H4 (cell line): ENCODE results near the gene FUBP3. TPM values are rescaled to one million over a fixed set of nuclear protein-coding genes. Genes with fewer than 3 reads are reported as not detected.

Experiments
- DNase-seq: peaks from one replicate; pipeline ENCODE4 v3.0.0-alpha.2; 2015; ENCODE audit warnings: low spot score
- total RNA-seq: library from RNA; depleted of rRNA; stranded (reverse); fragments of >200 nt; shearing (Covaris generic); gene quantifications from 2 replicates; pipeline ENCODE4 v1.2.3, GENCODE V29; 2014; rRNA removed

The FUBP3 gene
- 30.7 and 36.0 TPM in 2 replicates for total RNA-seq

DNA sequence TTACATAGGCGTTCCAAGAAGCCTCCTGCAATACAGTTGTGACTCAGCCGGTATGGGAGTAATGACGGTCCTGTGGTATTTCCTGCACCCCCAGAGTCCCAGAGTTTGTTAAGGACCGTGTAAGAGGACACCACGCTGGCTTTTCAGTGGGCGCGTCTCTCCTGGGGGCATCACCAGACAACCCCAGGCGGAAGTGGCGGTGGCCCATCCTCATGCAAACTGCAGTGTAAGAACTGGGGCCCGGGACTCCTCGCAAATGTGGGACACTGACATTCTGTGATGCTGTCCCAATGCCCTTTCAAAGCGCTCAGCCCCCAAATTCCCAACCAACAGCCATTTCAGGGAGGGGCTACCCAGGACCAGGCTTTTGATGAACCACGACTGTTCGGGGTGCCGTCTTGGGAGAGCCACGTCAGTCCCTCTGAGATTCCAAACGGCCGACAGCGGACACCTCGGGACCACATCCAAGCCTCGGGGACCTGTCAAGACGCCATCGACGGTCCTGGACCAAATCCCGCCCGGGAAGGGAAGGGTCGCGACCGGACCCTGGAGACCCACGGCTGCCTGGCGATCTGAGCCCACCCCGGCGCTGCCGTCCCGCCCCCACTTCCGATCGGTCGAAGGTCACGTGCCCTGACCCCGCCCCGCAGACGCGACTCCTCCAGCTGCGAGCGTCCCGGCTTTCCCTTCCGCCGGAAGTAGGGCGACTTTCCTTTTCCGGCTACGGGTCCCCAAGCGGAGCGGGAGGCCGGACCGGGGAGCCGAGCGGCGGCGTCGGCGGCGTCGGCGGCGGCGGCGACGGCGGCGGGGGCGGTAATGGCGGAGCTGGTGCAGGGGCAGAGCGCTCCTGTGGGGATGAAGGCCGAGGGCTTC, at the start of gene FUBP3:
FUBP3 (plus strand) TSS at position 713 of the 873 bp plus-strand sequence; CDS start at position 817, 104 bp downstream.
- DNase-seq = peak; percentile 89

- DNase-seq = no peak
These were observed 48.4 kb upstream of the FUBP3 start for GRCh38 chr9:130530938-130531337.

DNA sequence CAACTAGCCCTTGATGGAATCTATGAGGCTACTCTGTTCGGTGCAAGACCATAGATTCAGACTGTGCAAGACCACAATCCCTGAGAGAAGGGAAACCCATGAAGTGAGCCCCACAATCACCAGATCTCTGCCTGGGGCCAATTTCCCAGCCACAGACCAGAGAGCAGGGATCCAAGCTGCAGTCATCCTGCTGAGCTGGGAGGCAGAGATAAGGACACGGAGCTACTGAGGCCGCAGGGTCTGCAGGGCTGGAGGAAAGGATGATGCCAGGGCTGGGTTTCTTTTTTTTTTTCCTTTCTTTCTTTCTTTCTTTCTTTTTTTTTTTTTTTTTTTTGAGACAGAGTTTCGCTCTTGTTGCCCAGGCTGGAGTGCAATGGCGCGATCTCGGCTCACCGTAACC, 47.7 kb upstream of the FUBP3 start:
- no peak for DNase-seq

DNA sequence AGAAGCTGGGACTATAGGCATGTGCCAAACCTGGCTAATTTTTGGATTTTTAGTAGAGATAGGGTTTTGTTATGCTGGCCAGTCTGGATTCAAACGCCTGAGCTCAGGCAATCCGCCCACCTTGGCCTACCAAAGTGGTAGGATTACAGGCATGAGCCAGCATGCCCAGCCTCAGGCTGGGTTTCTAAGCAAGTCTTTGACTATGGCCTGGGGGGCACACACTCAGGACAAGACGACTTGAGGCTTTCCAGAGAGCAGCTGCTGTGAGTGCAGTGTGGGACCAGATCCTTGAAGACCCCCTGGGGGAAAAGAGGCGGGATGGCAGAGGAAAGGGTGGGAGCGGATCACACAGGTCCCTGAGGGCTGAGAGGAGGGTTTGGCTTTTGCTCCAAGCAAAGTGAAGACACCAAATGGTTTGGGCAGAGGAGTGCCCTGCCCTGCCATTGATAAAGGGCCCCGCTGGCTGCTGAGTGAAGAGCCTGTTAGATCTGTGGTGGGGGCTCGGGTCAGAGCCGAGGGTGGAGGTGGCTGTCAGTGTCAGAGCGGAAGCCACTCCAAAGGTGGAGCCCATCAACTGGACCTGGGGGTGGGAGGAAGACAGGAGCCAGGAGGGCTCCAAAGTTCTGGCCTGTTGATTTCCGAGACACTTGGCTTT, 46.8 kb upstream of the FUBP3 start:
- no peak for DNase-seq

DNA sequence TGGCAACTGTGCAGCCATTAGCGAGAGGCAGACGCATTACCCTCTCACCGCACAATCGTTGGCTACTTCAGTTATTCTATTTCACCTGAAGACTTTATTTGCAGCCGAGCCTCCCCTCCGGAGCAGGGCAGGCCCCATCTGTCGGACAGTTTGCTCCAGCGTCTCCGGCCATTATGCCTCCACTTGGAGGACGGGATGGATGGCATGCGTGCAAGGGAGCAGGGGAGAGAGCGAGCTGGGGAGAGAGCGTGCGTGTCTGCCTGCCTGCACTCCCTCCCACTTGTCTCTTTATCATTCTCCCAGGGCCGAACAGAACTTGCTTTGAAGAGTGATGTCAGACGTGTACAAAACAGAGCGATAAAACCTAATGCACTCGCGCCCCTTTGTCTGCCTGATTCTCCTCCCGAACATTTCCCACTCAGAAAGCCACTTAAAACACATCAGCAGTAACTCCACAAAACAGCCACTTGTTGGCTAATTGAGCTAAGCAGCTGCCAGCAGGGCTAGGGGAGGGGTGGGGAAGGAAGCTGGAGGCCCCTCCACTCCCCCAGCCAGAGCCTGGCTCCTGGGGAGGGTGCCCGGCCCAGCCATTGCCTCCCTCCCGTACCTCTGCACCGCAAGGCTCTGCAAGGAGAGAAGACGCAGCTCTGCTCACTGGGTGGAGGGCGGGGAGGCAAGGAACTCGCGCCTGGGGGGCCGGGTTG, 43.4 kb upstream of the FUBP3 start:
- DNase-seq = no peak

- DNase-seq = no peak
These were observed 42.7 kb upstream of the FUBP3 start for GRCh38 chr9:130536701-130537107.

GRCh38 chr9:130537346-130538050, 41.9 kb upstream of the FUBP3 start:
- no peak for DNase-seq

- DNase-seq = peak; percentile 46
These were observed 39.8 kb upstream of the FUBP3 start for GRCh38 chr9:130539420-130540223.

DNA sequence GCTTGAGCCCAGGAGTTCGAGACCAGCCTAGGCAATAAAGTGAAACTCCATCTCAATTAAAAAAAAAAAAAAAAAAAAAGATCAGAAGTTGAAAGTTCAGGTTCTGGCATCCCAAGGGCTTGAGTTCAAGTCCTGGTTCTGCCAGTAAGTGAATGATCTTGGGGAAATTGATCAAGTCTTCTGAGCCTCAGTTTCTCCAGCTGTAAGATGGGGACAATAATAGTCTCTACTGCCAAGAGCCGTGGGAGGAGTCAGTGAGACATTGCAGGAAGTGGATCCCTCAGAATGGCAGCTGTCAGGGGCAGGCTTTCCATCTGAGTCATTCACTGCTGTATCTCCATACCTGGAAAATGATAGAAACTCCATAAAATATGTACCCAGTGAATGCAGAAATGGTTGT, 37.8 kb upstream of the FUBP3 start:
- DNase-seq = no peak

DNA sequence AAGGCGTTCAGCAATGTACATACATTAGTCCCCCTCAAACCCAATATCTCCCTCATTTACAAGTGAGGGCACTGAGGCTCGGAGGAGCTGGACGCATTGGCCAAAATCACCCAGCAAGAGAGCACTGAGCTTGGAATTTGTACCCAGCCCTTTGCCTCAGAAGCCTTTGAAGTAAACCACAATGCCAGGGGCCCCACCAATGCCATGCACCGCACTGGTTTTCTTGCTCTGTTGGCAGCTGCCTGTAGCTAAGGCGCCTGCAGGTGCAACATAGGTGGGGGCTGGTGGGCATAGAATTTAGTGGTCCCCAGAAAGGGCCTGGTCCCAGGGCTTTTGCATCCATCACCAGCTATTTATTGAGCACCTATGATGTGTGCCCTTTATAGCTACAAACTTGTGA, 37.3 kb upstream of the FUBP3 start:
- DNase-seq = no peak

DNA sequence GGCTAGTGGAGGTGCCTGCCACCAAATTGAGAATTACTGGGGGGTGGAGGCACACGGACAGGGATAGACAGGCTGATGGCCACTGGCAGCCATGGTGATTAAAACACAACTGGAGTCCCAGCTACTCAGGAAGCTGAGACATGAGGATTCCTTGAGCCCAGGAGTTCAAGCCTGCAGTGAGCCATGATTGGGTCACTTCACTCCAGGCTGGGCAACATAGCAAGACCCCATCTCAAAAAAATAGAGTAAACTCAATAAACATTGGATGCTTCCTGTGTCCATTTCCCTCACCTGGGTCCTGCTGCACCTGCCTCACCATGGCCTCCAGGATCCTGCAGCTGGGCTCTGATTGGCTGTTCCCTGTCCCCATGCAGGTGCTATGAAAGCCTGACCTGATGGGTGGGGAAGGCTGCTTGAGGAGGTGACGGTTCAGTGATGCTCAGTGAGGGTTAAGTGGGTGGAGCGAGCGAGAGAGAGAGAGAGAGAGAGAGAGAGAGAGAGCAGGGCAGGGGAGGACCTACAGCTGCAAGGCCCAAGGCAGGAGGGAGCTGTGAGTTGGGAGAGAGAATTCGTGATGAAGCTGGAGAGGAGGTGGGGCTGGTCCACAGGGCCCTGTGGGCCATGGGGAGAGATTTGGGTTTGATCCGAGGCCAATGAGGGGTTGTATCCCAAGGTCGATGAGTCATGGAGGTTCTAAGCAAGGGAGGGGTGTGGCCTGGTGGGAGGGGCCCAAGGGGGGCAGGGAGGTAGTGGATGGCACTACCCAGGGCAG, 36.7 kb upstream of the FUBP3 start:
- peak; percentile 25 for DNase-seq

DNA sequence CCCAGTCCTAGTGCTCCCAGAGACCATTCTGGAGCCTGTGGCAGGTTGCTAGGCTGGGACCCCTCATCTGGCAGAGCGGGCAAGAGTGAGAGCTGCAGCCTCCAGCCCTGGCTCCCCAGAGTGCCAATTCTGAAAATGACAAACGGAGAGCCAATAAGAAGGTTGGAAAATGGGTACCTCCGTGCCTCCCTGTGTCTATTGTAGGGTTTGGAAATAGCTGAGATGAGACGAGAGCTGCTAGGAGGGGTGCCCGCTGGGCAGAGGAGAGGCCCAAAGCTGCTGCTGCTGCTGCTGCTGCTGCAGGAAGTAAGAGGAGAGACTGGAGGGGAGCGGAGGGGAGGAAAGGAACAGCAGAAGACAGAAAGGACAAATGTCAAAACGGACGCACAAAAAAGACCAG, 36.0 kb upstream of the FUBP3 start:
- no peak for DNase-seq

DNA sequence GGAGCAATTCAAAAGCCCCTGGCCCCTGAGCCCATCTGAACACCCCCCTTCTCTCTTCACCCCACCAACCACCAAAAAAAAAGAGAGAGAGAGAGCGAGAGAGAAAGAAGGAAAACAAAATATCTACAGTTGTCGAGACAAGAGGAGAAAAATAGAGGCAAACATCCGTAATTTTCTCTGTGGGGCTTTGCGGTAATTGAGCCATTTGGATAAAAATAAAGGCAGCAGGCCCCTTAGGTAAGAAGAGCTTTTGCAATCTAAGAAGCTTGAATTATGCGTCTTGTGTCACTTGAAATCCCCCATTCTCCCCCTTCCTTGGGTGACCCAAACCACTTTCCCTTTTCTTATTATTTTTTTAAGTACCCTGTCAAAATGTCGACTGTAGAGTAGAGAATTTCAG, 35.5 kb upstream of the FUBP3 start:
- no peak for DNase-seq

DNA sequence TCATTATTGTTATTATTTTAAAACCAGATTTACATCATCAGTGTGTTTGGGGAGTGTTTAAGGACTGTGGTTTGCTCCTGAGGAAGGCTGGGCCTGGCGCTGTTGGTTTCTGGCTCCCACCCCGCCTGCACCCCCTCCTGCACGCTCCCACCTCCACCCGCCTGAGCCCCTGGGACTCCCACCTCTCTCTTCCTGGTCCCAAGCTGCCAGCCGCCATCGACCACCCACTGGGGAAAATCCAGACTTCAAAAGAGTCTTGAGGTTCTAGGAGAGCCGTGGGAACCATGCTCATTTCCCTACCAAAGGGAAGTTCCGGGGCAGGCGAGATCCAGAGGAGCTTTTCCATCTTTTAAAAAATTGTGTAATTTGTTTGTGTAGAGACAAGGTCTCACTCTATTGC, 35.0 kb upstream of the FUBP3 start:
- no peak for DNase-seq

DNA sequence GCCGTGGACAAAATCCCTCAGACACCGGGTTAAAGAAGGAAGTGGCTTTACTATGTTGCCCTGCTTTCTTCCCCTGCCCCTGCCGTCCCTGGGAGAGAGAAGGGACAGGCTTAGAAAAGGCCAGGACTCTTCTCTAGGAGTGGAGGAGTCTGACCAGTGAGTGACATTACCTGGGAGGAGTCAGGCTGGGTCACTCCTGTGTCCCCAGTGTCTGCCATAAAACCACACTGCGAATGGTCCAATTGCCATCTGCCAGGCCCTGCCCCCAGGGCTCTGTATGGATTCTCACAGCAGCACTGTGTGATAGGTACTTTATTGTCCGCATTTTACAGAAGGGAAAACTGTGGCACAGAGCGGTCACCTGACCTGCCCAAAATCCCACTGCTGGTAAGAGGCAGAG, 31.3 kb upstream of the FUBP3 start:
- DNase-seq = no peak

DNA sequence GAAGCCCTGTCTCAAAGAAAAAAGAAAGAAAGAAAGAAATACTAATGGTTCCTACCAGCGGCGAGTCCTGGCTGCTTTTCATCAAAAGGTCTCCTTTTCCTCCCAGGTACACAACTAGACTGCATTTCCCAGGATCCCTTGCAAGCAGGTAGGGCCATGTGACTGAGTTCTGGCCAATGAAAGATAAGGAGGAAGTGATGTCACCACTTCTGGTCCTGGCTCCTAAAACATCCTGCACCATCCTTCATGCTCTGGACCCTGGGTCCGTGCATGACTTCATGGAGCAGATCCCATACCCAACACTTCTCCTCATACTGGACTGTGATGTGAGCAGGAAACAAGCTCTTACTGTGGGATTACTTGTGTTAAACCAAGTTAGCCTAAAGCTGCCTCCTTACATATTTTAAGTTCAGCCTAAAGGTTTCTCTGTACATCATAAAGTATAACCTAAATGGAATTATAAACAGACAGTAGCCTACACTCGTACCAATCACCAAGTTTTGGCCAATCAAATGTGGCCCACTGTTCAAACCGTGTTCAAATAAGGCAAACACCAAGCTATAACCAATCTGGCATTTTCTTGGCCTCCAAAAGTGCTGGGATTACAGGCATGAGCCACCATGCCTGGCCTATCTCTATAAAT, 30.2 kb upstream of the FUBP3 start:
- no peak for DNase-seq

- DNase-seq = no peak
These were observed 24.8 kb upstream of the FUBP3 start for GRCh38 chr9:130554606-130555005.

DNA sequence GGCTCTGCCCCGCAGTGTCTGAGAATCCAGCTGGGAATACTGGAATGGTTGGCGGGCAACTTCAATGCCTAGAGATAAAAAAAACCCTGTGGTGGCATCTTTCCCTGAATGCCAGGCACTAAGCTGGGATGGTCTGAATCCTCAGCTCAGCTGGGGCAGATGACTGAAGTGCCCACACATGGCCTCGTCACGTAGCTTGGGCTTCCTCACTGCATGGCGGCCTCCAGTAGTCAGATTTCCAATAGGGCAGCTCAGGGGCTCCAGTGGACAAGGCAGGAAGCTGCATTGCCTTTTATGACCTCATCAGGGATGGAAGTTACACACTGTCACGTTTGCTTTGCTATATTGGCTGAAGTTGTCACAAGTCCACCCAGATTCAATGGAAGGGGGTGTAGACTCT, 24.3 kb upstream of the FUBP3 start:
- no peak for DNase-seq

DNA sequence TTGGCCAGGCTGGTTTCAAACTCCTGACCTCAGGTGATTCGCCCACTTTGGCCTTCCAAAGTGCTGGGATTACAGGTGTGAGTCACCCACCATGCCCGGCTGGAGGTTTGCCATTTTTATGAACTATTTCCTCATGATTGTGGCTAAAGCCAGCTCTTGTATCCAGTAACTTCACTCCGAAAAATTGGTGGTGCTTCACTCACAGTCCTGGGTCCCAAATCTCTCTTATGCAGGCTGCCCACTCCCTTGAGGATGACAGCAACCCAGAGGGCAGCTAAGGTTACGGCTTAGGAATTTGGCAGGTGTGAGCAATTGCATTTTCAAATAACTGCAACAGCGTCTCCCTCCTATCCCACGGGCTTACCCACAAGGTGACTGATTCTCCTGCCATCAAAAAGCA, 23.4 kb upstream of the FUBP3 start:
- DNase-seq = peak; percentile 37
